22Rv1 (cell line): Measurements from ENCODE around the gene INTS11.

Experiments
- CTCF ChIP-seq: fragments of 450-650 bp; IDR thresholded peaks from 2 replicates; pipeline ENCODE4 v1.5.1; 2017; ENCODE audit warnings: mild to moderate bottlenecking
- ZFX ChIP-seq: fragments of 450-650 bp; IDR thresholded peaks from 2 replicates; pipeline ENCODE4 v1.6.1; 2017; ENCODE audit warnings: antibody characterized with exemption, borderline replicate concordance

- TF ChIP-seq CTCF (no peak), ZFX (no peak)
These were observed 33.5 kb upstream of the INTS11 start for GRCh38 chr1:1357871-1358432.
